GM13976 (cell line): ENCODE measurements around the gene SLC25A13.

Source experiments
- DNase-seq: peaks from one replicate; pipeline ENCODE4 v3.0.0; 2012; ENCODE audit warnings: low spot score
- in situ Hi-C: fragments of 300-500 bp; cut with MboI; formaldehyde crosslinking; loops from one replicate; pipeline ENCODE4 v1.12.0; 2022; ENCODE audit warnings: low sequenced_read_pairs, mixed read lengths, inconsistent platforms; ENCODE audit not compliant: unreplicated experiment
- TF ChIP-seq, protein P1 (sequence below): IDR thresholded peaks from 2 replicates; pipeline ENCODE4 v1.5.1; 2012; ENCODE audit warnings: borderline replicate concordance, mild to moderate bottlenecking; ENCODE audit not compliant: insufficient read depth; ENCODE audit errors: extremely low read depth, missing control alignments, control extremely low read depth

The SLC25A13 gene

DNA sequence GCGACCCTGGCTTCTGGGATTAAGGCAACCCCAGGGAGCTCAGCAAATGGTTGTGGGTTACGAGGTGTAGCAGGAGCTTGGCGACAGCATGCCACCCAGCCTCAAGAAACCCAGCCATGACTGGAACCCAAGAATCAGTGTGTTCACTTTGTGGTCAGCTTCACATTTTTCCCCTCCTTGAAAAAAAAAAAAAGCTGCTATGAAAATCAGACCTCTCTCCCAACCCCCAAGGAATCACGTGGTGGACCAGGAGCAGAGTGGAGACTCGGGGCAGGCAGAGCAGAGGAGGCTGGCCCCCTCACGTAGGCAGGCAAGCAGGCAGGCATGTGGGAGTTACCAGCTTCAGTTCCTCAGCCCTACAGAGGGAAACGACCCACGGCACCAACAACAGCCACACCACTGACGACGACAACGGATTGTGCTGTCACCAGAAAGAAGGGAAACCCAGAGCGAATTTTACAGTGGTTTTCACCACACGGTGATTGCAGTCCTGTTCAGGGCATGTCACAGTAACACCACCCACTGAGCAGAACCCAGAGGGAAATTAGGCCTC is 203.4 kb downstream of the SLC25A13 start:
- TF ChIP-seq, protein P1, sequence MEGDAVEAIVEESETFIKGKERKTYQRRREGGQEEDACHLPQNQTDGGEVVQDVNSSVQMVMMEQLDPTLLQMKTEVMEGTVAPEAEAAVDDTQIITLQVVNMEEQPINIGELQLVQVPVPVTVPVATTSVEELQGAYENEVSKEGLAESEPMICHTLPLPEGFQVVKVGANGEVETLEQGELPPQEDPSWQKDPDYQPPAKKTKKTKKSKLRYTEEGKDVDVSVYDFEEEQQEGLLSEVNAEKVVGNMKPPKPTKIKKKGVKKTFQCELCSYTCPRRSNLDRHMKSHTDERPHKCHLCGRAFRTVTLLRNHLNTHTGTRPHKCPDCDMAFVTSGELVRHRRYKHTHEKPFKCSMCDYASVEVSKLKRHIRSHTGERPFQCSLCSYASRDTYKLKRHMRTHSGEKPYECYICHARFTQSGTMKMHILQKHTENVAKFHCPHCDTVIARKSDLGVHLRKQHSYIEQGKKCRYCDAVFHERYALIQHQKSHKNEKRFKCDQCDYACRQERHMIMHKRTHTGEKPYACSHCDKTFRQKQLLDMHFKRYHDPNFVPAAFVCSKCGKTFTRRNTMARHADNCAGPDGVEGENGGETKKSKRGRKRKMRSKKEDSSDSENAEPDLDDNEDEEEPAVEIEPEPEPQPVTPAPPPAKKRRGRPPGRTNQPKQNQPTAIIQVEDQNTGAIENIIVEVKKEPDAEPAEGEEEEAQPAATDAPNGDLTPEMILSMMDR = no peak
- DNase-seq = no peak
- in situ Hi-C loops = no loop called here

DNA sequence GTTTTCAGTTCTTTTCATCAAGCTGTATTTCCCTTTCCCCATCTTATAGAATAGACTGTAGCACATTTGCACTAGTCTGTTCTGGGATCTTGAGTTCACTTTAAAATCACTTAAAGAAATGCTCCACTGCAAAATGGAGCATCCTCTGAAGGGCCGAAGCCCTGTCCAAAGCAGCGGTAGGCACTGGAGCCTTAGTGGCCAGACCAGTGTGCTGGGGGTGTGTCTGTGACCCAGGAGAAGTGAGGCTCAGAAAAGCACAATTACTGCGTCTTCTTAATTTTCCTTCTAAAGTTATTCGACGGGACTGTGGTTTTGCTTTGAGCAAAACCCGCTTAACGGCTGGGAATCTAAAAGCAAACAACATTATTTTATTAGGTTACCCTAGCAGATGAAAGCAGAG is 205.7 kb downstream of the SLC25A13 start:
- TF ChIP-seq, protein P1 = no peak
- no peak for DNase-seq
- in situ Hi-C loops = no loop called here

DNA sequence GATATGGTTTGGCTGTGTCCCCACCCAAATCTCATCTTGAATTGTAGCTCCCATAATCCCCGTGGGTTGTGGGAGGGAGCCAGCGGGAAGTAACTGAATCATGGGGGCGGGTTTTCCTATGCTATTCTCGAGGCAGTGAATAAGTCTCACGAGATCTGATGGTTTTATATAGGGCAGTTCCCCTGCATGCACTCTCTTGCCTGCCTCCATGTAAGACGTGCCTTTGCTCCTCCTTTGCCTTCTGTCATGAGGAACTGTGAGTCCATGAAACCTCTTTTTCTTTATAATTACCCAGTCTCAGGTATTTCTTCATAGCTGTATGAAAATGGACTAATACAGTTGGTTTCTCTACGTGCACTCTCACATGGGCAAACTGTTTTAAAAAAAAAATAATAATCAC is 207.7 kb downstream of the SLC25A13 start:
- in situ Hi-C loops = no loop called here
- no peak for DNase-seq
- TF ChIP-seq, protein P1 = no peak

DNA sequence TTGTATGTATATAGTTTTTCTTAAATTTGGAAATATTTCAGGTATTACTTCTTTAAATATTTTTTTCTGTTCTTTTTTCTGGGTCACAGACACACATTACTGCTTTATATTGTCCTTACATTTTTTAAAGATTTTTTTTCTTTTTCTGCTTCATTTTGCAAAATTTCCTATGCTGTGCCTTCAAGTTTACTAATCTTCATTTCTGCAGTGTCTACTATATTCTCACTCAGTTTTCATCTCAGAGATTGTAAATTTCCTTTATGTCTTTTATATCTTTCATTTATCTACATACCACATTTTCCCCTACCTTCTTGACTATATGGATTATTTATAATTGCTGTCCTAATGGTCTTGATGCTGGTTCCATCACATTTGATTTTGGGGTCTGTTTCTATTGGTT is 210.5 kb downstream of the SLC25A13 start:
- DNase-seq = no peak
- TF ChIP-seq, protein P1 = no peak
- in situ Hi-C loops = no loop called here

DNA sequence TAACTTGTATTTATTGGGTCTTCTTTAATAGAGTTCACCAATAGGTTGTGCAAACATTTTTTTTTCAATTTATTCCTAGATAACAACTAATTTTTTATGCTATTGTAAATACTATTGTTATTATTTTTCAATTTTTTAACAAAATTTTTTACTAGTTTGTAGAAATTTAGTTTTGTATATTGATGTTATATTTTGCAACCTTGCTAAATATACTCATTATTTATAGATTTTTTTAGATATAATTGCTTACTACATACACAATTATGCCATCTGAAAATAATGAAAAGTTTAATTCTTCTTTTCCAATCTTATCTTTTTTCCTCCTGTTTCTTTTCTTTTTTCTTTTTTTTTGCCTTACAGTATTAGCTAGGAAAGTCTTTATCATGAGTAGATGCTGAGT is 216.9 kb downstream of the SLC25A13 start:
- no peak for DNase-seq
- TF ChIP-seq, protein P1 = no peak
- in situ Hi-C loops = no loop called here

DNA sequence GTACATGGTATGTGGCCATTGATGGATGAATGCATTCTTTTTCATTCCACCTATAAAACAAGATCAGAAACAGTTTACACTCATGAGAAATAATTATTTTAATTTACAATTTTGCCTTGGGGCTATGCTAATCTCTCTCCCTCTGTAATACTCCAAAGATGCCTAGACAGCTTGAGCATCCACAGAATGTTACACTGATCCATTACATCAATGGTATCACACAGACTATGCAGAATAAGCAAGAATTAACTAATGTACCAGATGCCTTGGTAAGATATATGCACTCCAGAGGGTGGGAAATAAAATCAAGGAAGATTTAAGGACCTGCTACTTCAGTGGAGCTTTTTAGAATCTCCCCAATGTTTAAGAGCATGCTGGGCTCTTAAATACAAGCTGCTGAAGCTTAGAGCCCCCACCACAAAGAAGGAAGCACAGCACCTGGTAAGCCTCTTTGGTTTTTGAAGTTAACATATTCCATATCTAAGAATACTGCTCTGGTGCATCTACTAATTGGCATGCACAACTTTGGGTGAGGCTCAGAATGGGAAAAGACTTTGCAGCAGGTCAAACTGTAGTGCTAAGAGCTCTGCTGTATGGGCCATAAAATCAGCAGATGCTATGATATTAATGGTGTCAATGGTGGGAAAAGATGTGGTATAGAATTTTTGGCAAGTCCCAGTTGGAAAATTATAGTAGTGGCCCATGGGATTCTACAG is 219.6 kb downstream of the SLC25A13 start:
- in situ Hi-C loops = no loop called here
- DNase-seq = no peak
- TF ChIP-seq, protein P1 = no peak
